ENCODE results near the gene CKMT2. TPM values are rescaled to one million over a fixed set of nuclear protein-coding genes. Genes with fewer than 3 reads are reported as not detected.

The CKMT2 gene
- total RNA-seq, 1 donor from 2014 or later, result 0.18 TPM

DNA sequence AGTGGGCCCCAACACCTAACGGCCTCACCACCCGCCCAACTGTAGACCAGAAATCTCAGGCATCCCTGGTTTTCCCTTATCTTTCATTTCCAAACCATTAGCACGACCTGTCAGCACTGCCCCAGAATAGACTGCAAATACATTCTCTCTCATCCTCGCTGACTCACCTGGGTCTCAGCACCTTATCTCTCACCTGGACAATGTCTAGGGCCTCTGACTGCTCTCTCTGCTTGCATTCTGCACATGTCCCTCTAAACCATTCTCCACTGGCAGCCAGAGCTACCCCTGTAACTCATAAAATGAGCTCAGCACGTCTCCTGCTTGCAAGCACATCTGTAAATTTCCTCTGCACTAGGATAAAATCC lies 12.7 kb downstream of the CKMT2 start:
- no peaks in the 10 kb centered on the region for H3K9me3 Mint-ChIP-seq (ENCODE audit: unreplicated experiment)
- H3K27ac Mint-ChIP-seq (ENCODE audit: unreplicated experiment), result no peak overlapping the region
- peaks cover 6% of the 10 kb centered on the region for H3K27me3 Mint-ChIP-seq (ENCODE audit: unreplicated experiment)
- peaks cover 40% of the 10 kb centered on the region for H3K4me1 Mint-ChIP-seq (ENCODE audit: unreplicated experiment)
- no peak for DNase-seq (ENCODE audit: low spot score)
- TF ChIP-seq, protein P1, sequence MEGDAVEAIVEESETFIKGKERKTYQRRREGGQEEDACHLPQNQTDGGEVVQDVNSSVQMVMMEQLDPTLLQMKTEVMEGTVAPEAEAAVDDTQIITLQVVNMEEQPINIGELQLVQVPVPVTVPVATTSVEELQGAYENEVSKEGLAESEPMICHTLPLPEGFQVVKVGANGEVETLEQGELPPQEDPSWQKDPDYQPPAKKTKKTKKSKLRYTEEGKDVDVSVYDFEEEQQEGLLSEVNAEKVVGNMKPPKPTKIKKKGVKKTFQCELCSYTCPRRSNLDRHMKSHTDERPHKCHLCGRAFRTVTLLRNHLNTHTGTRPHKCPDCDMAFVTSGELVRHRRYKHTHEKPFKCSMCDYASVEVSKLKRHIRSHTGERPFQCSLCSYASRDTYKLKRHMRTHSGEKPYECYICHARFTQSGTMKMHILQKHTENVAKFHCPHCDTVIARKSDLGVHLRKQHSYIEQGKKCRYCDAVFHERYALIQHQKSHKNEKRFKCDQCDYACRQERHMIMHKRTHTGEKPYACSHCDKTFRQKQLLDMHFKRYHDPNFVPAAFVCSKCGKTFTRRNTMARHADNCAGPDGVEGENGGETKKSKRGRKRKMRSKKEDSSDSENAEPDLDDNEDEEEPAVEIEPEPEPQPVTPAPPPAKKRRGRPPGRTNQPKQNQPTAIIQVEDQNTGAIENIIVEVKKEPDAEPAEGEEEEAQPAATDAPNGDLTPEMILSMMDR (IDR thresholded peaks at IDR 0.05; ENCODE audit: unreplicated experiment), result no peak
- H3K36me3 Mint-ChIP-seq (ENCODE audit: low read depth, unreplicated experiment), result peaks cover 15% of the 10 kb centered on the region
- no peak overlapping the region for H3K4me3 Mint-ChIP-seq (ENCODE audit: unreplicated experiment)

DNA sequence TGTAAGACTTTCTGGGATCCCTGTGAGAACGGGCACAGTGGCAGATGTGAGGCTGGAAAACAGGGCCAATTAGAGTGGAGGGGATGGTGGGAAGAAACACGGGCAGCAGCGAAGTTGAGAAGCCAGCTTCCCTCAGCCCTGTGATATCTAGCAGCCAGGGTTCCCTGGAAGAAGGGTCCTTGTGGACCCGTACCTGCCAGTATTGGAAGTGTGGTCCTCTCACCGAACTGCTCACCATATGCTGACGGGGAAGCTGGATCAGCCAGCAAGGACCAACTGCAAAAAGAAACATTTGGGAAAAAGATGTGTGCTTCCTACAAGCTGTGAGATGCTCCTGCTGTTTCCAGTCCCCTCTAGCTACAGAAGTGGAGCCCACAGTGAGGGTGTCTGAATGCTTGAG lies 13.6 kb downstream of the CKMT2 start:
- no peak overlapping the region for H3K4me3 Mint-ChIP-seq (ENCODE audit: unreplicated experiment)
- TF ChIP-seq, protein P1 (IDR thresholded peaks at IDR 0.05; ENCODE audit: unreplicated experiment), result no peak
- H3K36me3 Mint-ChIP-seq (ENCODE audit: low read depth, unreplicated experiment), result peaks cover 15% of the 10 kb centered on the region
- no peaks in the 10 kb centered on the region for H3K9me3 Mint-ChIP-seq (ENCODE audit: unreplicated experiment)
- no peak for DNase-seq (ENCODE audit: low spot score)
- H3K27ac Mint-ChIP-seq (ENCODE audit: unreplicated experiment), result no peak overlapping the region
- peaks cover 6% of the 10 kb centered on the region for H3K27me3 Mint-ChIP-seq (ENCODE audit: unreplicated experiment)
- H3K4me1 Mint-ChIP-seq (ENCODE audit: unreplicated experiment), result peaks cover 40% of the 10 kb centered on the region

DNA sequence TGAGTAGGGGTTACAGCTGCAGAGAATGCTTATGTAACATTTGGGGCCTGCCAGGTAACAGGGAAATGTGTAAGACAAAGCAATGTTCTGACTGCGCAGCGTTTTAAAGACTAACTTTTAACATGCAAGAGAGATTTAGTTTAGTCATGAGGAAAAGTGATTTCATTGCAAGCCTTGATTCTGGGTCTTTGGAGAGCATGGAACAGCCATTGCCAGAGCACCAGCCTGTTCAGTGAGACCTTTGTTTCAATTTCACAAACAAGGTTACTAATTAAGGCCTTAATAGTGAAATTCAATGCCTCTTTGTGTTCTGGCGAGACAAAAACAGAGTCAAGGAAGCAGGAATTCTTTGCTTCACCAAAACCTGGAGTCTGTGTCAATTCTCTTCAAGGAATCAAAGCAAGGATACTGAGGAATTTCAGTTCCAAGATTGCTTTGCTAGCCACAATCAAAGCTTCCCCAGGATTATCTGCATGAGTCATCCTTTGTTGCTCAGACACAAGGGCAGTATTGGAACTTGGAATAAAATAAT lies 14.4 kb downstream of the CKMT2 start:
- TF ChIP-seq, protein P1 (IDR thresholded peaks at IDR 0.05; ENCODE audit: unreplicated experiment), result no peak
- no peak for DNase-seq (ENCODE audit: low spot score)
- peaks cover 6% of the 10 kb centered on the region for H3K27me3 Mint-ChIP-seq (ENCODE audit: unreplicated experiment)
- H3K4me3 Mint-ChIP-seq (ENCODE audit: unreplicated experiment), result no peak overlapping the region
- peak overlapping the region; percentile 31 for H3K27ac Mint-ChIP-seq (ENCODE audit: unreplicated experiment)
- peaks cover 15% of the 10 kb centered on the region for H3K36me3 Mint-ChIP-seq (ENCODE audit: low read depth, unreplicated experiment)
- H3K4me1 Mint-ChIP-seq (ENCODE audit: unreplicated experiment), result peaks cover 43% of the 10 kb centered on the region
- no peaks in the 10 kb centered on the region for H3K9me3 Mint-ChIP-seq (ENCODE audit: unreplicated experiment)

DNA sequence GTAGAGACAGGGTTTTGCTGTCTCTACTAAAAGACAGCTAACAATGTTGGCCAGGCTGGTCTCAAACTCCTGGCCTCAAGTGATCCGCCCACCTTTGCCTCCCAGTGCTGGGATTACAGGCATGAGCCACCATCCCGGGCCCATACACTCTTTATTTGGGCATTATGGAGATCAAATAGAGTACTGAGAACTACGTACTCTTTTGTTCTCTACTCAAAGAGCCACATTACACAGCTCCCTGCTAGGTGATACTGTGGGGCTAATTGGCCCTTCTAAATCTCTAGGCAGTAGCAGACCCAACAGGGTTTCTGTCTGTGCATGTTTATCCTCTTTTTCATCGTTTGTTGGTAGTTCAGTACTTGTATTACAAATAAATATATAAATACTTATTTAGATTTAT lies 16.1 kb downstream of the CKMT2 start:
- Mint-ChIP-seq H3K4me3 (ENCODE audit: unreplicated experiment) (no peak overlapping the region), H3K27ac (ENCODE audit: unreplicated experiment) (no peak overlapping the region), H3K27me3 (ENCODE audit: unreplicated experiment) (peaks cover 6% of the 10 kb centered on the region), H3K9me3 (ENCODE audit: unreplicated experiment) (no peaks in the 10 kb centered on the region), H3K4me1 (ENCODE audit: unreplicated experiment) (peaks cover 39% of the 10 kb centered on the region), H3K36me3 (ENCODE audit: low read depth, unreplicated experiment) (peaks cover 15% of the 10 kb centered on the region)
- TF ChIP-seq, protein P1 (IDR thresholded peaks at IDR 0.05; ENCODE audit: unreplicated experiment), result no peak
- DNase-seq (ENCODE audit: low spot score), result no peak

DNA sequence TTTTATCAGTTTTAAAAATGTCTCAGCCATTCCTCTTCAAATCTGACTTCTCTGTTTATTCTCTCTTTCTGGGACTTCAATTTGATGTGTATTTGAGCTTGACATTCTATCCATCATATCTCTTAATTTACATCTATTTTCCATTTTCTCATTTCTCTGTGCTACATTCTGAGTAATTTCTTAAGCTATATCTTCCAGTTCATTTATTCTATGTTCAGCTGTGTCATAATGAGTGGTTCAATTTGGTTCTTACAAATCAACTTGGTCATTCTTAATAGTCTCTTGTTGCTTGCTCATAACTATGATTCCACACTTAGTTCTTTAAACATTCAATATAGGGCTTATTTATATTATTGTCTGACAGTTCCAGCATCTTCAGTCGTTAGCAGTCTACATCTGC lies 16.9 kb downstream of the CKMT2 start:
- TF ChIP-seq, protein P1 (IDR thresholded peaks at IDR 0.05; ENCODE audit: unreplicated experiment), result no peak
- DNase-seq (ENCODE audit: low spot score), result no peak
- Mint-ChIP-seq H3K27ac (ENCODE audit: unreplicated experiment) (no peak overlapping the region), H3K27me3 (ENCODE audit: unreplicated experiment) (peaks cover 4% of the 10 kb centered on the region), H3K4me3 (ENCODE audit: unreplicated experiment) (no peak overlapping the region), H3K9me3 (ENCODE audit: unreplicated experiment) (no peaks in the 10 kb centered on the region), H3K4me1 (ENCODE audit: unreplicated experiment) (peaks cover 33% of the 10 kb centered on the region), H3K36me3 (ENCODE audit: low read depth, unreplicated experiment) (peaks cover 15% of the 10 kb centered on the region)
